Testis (tissue), 2 donors: Measurements from ENCODE around the gene MSANTD7.

Experiments
- POLR2A ChIP-seq: fragments of 450-650 bp; IDR thresholded peaks from one replicate; pipeline ENCODE4 v1.6.1; 2017; ENCODE audit warnings: antibody characterized with exemption, mild to moderate bottlenecking, moderate library complexity
- TF ChIP-seq, protein P1 (sequence below), 3 experiments: fragments of 450-650 bp in 2 of 3; fragments of 200-600 bp in 1 of 3; sonication (generic) in 1 of 3; IDR thresholded peaks; one replicate each; pipeline ENCODE4 v1.5.1; 2016 to 2019; ENCODE audit warnings: antibody characterized with exemption in 3 of 3, mild to moderate bottlenecking in 2 of 3, moderate library complexity in 1 of 3

DNA sequence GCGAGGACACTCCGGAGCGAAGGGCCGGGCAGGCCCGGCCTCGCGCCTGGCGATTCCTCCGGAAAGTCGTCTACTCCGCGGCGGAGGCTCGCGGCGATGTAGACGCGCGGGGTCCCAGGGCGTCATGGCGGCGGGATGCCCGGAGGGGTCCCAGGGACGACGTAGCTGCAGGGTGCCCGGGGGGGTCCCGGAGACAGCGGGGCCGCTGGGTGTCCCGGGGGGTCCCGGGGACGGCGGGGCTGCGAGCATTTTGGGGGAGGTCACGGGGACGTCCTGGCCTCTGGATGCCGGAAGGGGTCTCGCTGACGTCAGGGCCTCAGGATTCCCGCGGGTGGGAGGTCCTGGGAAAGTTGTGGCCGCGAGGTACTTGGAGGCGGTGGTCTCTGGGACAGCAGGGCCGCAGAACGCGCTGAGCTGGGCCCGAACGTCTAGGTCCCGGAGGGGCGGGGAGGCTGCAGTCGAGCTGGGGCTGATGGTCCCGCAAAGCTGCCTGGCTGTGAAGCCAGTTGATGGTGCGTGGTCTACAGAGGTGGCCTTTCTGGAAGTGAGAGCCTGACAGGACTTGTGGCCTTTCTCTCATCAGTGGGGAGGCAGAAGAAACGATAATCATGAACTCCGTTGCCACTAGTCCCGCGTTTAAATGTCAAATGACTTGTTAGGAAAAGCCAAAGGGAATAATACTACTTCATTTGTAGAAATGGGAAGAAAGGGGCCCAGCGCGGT, 637 bp downstream of the MSANTD7 start:
- TF ChIP-seq, protein P1, sequence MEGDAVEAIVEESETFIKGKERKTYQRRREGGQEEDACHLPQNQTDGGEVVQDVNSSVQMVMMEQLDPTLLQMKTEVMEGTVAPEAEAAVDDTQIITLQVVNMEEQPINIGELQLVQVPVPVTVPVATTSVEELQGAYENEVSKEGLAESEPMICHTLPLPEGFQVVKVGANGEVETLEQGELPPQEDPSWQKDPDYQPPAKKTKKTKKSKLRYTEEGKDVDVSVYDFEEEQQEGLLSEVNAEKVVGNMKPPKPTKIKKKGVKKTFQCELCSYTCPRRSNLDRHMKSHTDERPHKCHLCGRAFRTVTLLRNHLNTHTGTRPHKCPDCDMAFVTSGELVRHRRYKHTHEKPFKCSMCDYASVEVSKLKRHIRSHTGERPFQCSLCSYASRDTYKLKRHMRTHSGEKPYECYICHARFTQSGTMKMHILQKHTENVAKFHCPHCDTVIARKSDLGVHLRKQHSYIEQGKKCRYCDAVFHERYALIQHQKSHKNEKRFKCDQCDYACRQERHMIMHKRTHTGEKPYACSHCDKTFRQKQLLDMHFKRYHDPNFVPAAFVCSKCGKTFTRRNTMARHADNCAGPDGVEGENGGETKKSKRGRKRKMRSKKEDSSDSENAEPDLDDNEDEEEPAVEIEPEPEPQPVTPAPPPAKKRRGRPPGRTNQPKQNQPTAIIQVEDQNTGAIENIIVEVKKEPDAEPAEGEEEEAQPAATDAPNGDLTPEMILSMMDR (IDR thresholded peaks at IDR 0.05), result no peak
- no peak for TF ChIP-seq POLR2A
